Peyer's patch (tissue), 4 donors: Measurements from ENCODE around the gene ANO8.

Experiments used
- POLR2A ChIP-seq, 2 donors: fragments of 450-650 bp; IDR thresholded peaks; one replicate each; pipeline ENCODE4 v1.5.1; 2017; ENCODE audit warnings: antibody characterized with exemption in 2 of 2, mild to moderate bottlenecking in 2 of 2, moderate library complexity in 2 of 2
- TF ChIP-seq, protein P1 (sequence below), 6 experiments: fragments of 450-650 bp in 4 of 6; fragments of 200-600 bp in 2 of 6; sonication (generic) in 1 of 6; IDR thresholded peaks; one replicate each; pipeline ENCODE4 v1.5.1; 2017 to 2019; ENCODE audit warnings: antibody characterized with exemption in 6 of 6, mild to moderate bottlenecking in 3 of 6, moderate library complexity in 1 of 6

- TF ChIP-seq, protein P1, sequence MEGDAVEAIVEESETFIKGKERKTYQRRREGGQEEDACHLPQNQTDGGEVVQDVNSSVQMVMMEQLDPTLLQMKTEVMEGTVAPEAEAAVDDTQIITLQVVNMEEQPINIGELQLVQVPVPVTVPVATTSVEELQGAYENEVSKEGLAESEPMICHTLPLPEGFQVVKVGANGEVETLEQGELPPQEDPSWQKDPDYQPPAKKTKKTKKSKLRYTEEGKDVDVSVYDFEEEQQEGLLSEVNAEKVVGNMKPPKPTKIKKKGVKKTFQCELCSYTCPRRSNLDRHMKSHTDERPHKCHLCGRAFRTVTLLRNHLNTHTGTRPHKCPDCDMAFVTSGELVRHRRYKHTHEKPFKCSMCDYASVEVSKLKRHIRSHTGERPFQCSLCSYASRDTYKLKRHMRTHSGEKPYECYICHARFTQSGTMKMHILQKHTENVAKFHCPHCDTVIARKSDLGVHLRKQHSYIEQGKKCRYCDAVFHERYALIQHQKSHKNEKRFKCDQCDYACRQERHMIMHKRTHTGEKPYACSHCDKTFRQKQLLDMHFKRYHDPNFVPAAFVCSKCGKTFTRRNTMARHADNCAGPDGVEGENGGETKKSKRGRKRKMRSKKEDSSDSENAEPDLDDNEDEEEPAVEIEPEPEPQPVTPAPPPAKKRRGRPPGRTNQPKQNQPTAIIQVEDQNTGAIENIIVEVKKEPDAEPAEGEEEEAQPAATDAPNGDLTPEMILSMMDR (IDR thresholded peaks at IDR 0.05), result no peak
- TF ChIP-seq POLR2A (IDR thresholded peaks at IDR 0.05), result no peak
These were observed 22.2 kb downstream of the ANO8 start for GRCh38 chr19:17312189-17313113.
